ENCODE measurements around the gene PICK1.
"Not testable (repeated sequence)": the region's sequence is repeated elsewhere in the genome, so short reads cannot be mapped to it uniquely, and the experiment has no call there.

The PICK1 gene

GRCh38 chr22:38074181-38075104 lies 17.2 kb downstream of the PICK1 start:
- no peak for DNase-seq (ENCODE audit: low read depth, low spot score)

GRCh38 chr22:38075105-38075825 lies 18.1 kb downstream of the PICK1 start:
- DNase-seq (ENCODE audit: low read depth, low spot score): no peak

GRCh38 chr22:38075961-38076360 lies 18.8 kb downstream of the PICK1 start:
- no peak for DNase-seq (ENCODE audit: low read depth, low spot score)

GRCh38 chr22:38077096-38077495 lies 19.9 kb downstream of the PICK1 start:
- no peak for DNase-seq (ENCODE audit: low read depth, low spot score)

- no peak for DNase-seq (ENCODE audit: low read depth, low spot score)
These were observed 20.4 kb downstream of the PICK1 start for GRCh38 chr22:38077595-38077994.

GRCh38 chr22:38078046-38078840 lies 21.0 kb downstream of the PICK1 start:
- DNase-seq (ENCODE audit: low read depth, low spot score): no peak

GRCh38 chr22:38079208-38079607 lies 22.0 kb downstream of the PICK1 start:
- DNase-seq (ENCODE audit: low read depth, low spot score): not testable (repeated sequence)

GRCh38 chr22:38079804-38080203 lies 22.6 kb downstream of the PICK1 start:
- no peak for DNase-seq (ENCODE audit: low read depth, low spot score)

GRCh38 chr22:38080474-38080849 lies 23.3 kb downstream of the PICK1 start:
- DNase-seq (ENCODE audit: low read depth, low spot score): no peak

DNA sequence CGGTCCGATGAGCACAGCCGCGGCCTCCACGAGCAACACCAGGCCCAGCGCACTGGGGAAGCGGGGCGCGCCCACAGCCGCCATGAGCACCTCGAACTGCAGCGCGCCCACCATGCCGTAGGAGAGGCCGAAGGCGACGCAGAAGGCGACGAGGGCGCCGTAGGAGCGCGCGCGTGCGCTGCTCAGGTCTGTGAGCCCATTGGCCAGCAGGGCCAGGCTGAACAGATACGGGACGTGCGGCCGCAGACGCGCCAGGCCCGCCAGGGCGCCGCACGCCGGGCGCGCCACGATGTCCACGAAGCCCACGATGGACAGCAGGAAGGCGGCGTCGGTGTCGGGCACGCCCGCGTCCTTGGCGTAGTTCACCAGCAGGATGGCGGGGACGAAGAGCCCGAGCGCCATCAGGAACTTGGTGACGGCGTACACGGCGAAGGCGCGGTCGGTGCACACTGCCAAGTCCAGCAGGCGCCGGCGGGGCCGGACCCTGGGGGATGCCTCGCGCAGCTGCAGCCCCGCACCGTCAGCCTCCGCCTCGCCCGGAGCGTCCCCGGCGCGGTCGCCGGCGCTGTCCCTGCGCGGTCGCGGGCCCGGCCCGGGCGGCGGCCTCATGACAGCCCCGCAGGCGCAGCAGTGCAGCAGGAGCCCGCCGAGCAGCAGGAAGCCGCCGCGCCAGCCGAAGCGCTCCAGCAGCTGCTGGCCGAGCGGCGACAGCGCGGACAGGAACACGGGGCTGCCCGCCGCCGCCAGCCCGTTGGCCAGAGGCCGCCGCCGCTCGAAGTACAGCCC lies 23.8 kb downstream of the PICK1 start:
- DNase-seq (ENCODE audit: low read depth, low spot score): no peak

DNA sequence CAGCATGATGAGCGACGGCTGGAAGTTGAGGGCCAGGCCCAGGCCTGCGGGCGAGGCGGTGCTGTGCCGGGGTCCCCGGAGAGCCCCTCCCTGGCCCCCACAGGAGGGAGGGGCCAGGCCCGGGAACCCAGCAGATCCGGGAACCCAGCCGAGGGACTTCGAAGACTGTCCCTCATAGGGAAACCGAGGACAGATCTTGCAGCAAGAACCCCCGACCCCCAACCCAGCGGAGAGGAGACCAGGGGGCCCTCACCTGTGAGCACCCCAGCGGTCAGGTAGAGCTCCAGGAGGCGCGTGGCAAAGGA lies 24.4 kb downstream of the PICK1 start:
- DNase-seq (ENCODE audit: low read depth, low spot score): no peak

DNA sequence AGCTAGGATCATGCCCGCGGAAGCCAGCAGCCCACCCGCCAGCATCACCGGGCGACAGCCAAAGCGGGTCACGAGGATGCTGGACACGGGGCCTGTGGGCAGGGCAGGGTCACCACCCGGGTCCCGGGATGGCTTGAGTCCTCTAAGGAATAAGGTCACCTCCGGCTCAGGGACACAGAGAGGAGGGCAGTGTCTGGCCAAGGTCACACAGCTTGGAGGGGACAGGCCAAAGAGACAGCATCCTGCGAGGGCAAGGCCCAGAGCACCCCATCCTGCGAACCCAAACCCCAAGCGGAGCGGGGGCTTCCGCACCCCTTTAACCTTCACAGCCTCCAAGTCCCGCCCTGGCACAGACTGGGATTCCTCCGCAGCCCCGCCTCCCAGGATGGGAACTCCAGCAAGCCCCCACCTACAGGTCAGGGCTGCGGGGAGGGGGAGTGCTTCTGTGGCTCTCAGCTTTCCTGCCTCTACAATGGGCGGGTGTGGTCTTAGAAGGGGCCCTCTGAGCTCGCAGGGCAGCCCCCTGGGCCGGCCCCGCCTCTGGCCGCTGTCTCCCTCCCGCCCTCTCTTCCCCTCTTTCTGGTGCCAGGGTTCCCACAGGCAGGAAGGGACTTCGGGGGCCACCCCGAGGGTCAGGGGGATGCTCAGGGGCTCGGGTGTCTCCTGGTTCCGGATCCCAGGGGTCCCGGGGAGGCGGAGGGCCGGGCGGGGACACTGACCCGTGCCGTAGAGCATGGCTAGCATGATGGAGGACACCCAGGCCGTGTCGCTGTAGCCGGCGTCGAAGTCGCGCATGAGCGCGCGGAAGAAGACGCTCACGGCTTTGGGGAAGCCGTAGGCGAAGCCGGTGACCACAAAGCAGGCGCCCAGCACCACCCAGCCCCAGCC lies 25.0 kb downstream of the PICK1 start:
- no peak for DNase-seq (ENCODE audit: low read depth, low spot score)

DNA sequence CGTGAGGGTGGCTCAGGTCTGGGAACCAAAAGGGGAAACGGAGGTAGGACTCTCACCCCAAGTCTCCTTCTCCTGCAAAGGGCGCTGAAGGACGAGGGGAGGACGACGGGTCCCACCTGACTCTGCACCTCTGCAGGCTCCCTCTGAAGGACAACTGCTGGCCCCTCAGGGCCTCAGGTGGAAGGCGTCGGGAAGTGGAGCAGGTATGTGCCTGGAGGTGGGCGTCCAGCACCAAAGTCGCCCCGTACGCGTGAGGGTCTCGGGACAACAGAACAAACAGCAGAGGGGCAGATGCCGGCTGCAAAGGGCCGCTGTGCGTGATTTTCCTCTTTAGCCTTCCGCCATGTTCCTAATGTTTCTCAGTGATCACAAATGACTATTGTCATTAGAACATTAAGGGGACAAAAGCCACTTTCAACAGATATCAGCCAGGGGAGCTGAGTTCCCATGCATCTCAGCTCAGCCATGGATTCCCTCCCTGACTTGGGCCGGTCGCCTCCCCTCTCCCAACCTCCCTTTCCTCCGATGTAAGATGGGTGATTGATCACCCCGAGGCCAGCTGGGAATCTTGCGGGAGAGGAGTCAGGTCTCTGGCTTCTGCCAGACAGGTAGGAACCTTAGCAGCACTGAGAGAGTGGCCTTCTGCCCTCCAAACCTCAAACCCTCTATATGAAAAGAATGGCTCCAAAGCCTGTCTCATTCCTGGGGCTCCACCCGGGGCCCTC lies 25.9 kb downstream of the PICK1 start:
- no peak for DNase-seq (ENCODE audit: low read depth, low spot score)

- DNase-seq (ENCODE audit: low read depth, low spot score): no peak
These were observed 26.9 kb downstream of the PICK1 start, which contains the start of gene SLC16A8 for GRCh38 chr22:38083931-38084631. TSS of gene SLC16A8 (minus strand) at chr22:38084184. CDS start at chr22:38082873, 1,311 bp downstream.

DNA sequence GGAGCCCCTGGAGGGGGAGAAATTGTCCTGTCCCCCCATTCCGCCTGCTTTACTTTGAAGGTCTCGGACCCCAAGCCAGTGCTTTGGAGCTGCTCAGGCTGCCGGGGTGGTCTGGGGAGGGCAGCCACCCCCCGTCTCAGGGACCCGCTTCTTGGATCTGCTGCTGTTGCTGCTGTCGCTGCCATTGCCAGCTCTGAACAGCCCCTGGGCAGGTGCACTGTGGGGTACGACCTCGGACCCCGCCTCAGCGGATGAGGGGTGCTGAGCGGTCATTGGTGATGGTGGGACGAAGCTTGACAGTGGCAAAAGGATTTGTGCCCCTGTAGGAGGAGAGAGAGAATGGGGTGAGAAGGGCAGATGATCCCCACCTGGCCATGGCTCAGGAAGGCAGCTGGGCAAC lies 27.9 kb downstream of the PICK1 start:
- DNase-seq (ENCODE audit: low read depth, low spot score): no peak

DNA sequence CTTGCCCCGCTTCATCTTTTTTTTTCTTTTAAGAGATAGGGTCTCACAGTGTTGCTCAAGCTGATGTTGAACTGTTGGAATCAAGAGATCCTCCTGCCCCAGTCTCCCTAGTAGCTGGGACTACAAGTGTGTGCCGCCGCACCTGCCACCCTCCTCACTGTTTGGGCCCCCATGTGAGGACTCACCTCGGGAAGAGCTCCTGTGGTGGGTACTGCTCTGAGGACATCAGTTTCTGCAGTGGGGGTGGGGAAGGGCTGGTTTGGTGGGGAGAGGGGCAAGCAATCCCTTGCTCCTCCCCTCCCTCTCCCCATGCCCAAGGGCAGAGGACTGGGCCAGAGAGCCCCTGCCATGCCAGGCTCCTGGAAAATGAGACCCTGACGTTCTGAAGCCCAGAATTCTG lies 28.3 kb downstream of the PICK1 start:
- no peak for DNase-seq (ENCODE audit: low read depth, low spot score)

DNA sequence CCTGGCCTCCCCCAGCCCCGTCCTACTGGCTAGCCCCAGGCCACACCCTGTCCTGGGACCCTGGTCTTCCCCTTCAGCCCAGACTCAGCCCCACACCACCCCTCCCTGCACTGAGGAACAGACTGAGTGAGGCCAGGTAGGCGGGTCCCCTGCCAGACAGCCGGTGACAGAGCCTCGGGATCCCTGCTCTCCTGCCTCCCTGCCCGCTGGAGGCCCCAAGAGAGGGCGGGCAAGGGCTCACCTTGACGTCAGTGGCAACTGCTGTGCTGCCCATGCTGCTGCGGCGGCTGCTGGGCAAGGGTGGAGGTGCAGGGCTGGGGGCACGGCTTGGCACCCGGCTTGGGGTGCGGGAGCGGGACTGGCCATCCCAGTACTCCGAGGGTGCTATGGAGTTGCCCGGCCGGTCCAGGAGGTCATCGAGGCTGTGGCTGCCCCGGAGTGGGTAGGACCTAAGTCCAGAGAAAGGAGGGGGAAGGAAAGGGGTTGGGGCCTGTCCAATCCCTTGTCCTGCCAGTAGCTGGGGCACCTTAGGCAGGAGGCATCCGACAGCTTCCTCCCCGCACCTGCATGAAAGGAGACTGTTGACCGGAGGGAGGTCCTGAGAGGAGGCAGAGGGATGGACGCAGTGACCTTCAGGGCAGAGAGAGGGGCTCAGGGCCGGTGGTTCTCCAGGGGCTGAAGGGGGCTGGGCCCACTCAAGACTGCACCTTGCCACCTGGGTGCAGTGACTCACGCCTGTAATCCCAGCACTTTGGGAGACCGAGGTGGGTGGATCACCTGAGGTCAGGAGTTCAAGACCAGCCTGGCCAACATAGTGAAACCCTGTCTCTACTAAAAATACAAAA lies 29.0 kb downstream of the PICK1 start:
- DNase-seq (ENCODE audit: low read depth, low spot score): no peak

DNA sequence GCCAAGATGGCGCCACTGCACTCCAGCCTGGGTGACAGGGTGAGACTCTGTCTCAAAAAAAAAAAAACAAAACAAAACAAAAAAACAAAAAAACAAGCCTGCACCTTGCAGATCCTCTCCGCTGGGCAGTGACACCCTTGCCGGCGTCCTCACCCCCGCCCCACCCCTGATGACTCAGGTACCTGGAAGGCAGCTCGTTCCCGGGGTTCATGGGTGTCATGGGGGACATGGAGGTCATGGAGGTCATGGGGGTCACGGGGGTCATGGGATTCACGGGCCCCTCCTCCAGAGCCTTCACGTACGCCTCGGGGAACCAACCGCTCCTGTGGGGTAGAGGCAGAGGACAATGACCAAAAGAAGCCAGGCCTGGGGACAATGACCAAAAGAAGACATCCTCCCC lies 29.7 kb downstream of the PICK1 start:
- DNase-seq (ENCODE audit: low read depth, low spot score): no peak

Data from iPS DF 19.7 (cell line).